H1 (cell line): ENCODE results near the gene METTL9. TPM values are rescaled to one million over a fixed set of nuclear protein-coding genes. Genes with fewer than 3 reads are reported as not detected.

Experiments used
- CTCF ChIA-PET: fragments of 300-600 bp; sonication (Branson Sonifier 250); formaldehyde crosslinking; loops from one replicate; lab custom pipeline; 2021; ENCODE audit not compliant: partially characterized antibody; lab: Charles Lee
- POLR2A ChIA-PET: fragments of 300-600 bp; sonication (Branson Sonifier 250); formaldehyde crosslinking; loops from one replicate; lab custom pipeline; 2021; ENCODE audit warnings: inconsistent platforms; ENCODE audit not compliant: partially characterized antibody; lab: Charles Lee
- DNase-seq, 2 experiments: peaks; one replicate each; pipeline versions ENCODE4 v3.0.0 to v3.0.0-alpha.2; 2010 to 2022; ENCODE audit warnings: low spot score in 2 of 2, low read depth in 1 of 2, mixed read lengths in 1 of 2
- FAIRE-seq: peaks from 2 replicates; lab custom pipeline; 2011; peaks lifted over from hg19 to GRCh38; lab: Jason Lieb, UNC
- H2AFZ ChIP-seq: 2 replicates; pipeline ENCODE4 v1.8.1; 2012; ENCODE audit warnings: low read length, inconsistent platforms
- H2AK5ac ChIP-seq: 2 replicates; pipeline ENCODE4 v1.6.1; 2013; ENCODE audit warnings: low read depth, low read length
- H2BK120ac ChIP-seq: replicated peaks from 2 replicates; pipeline ENCODE3; 2013; ENCODE audit warnings: low read depth, low read length, inconsistent platforms
- H2BK12ac ChIP-seq: 2 replicates; pipeline ENCODE4 v1.6.1; 2013; ENCODE audit warnings: low read depth, low read length
- H2BK15ac ChIP-seq: 2 replicates; pipeline ENCODE4 v1.6.1; 2013; ENCODE audit warnings: low read length
- H2BK20ac ChIP-seq: 2 replicates; pipeline ENCODE4 v1.6.1; 2013; ENCODE audit warnings: low read length
- H2BK5ac ChIP-seq: 2 replicates; pipeline ENCODE4 v1.6.1; 2013; ENCODE audit warnings: low read depth, low read length
- H3K14ac ChIP-seq: 2 replicates; pipeline ENCODE4 v1.6.1; 2013; ENCODE audit warnings: inconsistent platforms; ENCODE audit not compliant: insufficient read length
- H3K18ac ChIP-seq: 2 replicates; pipeline ENCODE4 v1.6.1; 2013; ENCODE audit warnings: low read length; ENCODE audit errors: extremely low read depth
- H3K23ac ChIP-seq: 2 replicates; pipeline ENCODE4 v1.6.1; 2013; ENCODE audit warnings: inconsistent platforms; ENCODE audit not compliant: insufficient read length
- H3K23me2 ChIP-seq: 2 replicates; pipeline ENCODE4 v1.6.1; 2013; ENCODE audit warnings: low read depth, low read length
- H3K27ac ChIP-seq: 2 replicates; pipeline ENCODE4 v1.6.1; 2011; ENCODE audit warnings: low read depth, low read length, inconsistent platforms
- H3K27me3 ChIP-seq, 4 experiments: replicated peaks in 1 of 4; 1 replicate in 1 of 4; 2 replicates in 3 of 4; pipeline versions ENCODE4 v1.6.1 to v1.8.1; 2011 to 2013; ENCODE audit warnings: low read length in 3 of 4, mild to moderate bottlenecking in 3 of 4, inconsistent platforms in 2 of 4, mixed read lengths in 2 of 4, moderate library complexity in 1 of 4; ENCODE audit not compliant: control insufficient read depth in 3 of 4, insufficient read depth in 3 of 4; ENCODE audit errors: extremely low read depth in 1 of 4
- H3K36me3 ChIP-seq, 4 experiments: 2 replicates each; pipeline versions ENCODE4 v1.6.1 to v1.8.1; 2011 to 2013; ENCODE audit warnings: mild to moderate bottlenecking in 4 of 4, low read length in 3 of 4, moderate library complexity in 2 of 4, control low read depth in 1 of 4, inconsistent platforms in 1 of 4; ENCODE audit not compliant: insufficient read depth in 4 of 4, control insufficient read depth in 2 of 4
- H3K4ac ChIP-seq: replicated peaks from 2 replicates; pipeline ENCODE3; 2013; ENCODE audit warnings: low read length, low read depth, mixed read lengths, inconsistent platforms; ENCODE audit not compliant: insufficient read length
- H3K4me1 ChIP-seq, 4 experiments: replicated peaks in 1 of 4; 1 replicate in 1 of 4; 2 replicates in 3 of 4; pipeline versions ENCODE4 v1.6.1 to v1.8.1; 2011 to 2013; ENCODE audit warnings: low read length in 3 of 4, inconsistent platforms in 2 of 4, mixed read lengths in 1 of 4; ENCODE audit not compliant: insufficient read depth in 4 of 4, control insufficient read depth in 3 of 4
- H3K4me2 ChIP-seq, 2 experiments: 2 replicates each; pipeline versions ENCODE4 v1.6.1 to v1.8.1; 2011 to 2013; ENCODE audit warnings: low read depth in 2 of 2, low read length in 2 of 2, control low read depth in 1 of 2, inconsistent platforms in 1 of 2, mild to moderate bottlenecking in 1 of 2; ENCODE audit not compliant: insufficient read depth in 1 of 2
- H3K4me3 ChIP-seq, 4 experiments: fragments of 200-600, 300-600 bp in 1 of 4; sonication (generic), shearing (Covaris generic), sonication (Bioruptor Twin) in 1 of 4; 2 replicates each; pipeline versions ENCODE4 v1.5.1 to v1.8.1; 2011 to 2016; ENCODE audit warnings: low read length in 4 of 4, low read depth in 3 of 4, control low read depth in 2 of 4, inconsistent platforms in 2 of 4, mild to moderate bottlenecking in 2 of 4, mixed read lengths in 1 of 4, moderate library complexity in 1 of 4; ENCODE audit not compliant: insufficient read depth in 2 of 4; ENCODE audit errors: extremely low read depth in 1 of 4
- H3K56ac ChIP-seq: replicated peaks from 2 replicates; pipeline ENCODE3; 2013; ENCODE audit warnings: low read depth, mild to moderate bottlenecking, mixed read lengths, low read length, inconsistent platforms; ENCODE audit not compliant: insufficient read length
- H3K79me1 ChIP-seq: 2 replicates; pipeline ENCODE4 v1.6.1; 2013; ENCODE audit warnings: low read depth, low read length, control low read depth
- H3K79me2 ChIP-seq, 2 experiments: 2 replicates each; pipeline versions ENCODE4 v1.6.1 to v1.8.1; 2012 to 2013; ENCODE audit warnings: low read length in 2 of 2, mild to moderate bottlenecking in 2 of 2, inconsistent platforms in 1 of 2; ENCODE audit not compliant: insufficient read depth in 2 of 2, control insufficient read depth in 1 of 2
- H3K9ac ChIP-seq, 4 experiments: replicated peaks in 1 of 4; 1 replicate in 1 of 4; 2 replicates in 3 of 4; pipeline versions ENCODE4 v1.6.1 to v1.8.1; 2011 to 2013; ENCODE audit warnings: low read depth in 3 of 4, low read length in 3 of 4, control low read depth in 2 of 4, mild to moderate bottlenecking in 2 of 4, moderate library complexity in 2 of 4, inconsistent platforms in 1 of 4; ENCODE audit errors: extremely low read depth in 1 of 4
- H3K9me3 ChIP-seq, 2 experiments: 2 replicates each; pipeline versions ENCODE4 v1.6.1 to v1.8.1; 2012 to 2013; ENCODE audit warnings: mild to moderate bottlenecking in 2 of 2, moderate library complexity in 2 of 2, control low read depth in 1 of 2, inconsistent platforms in 1 of 2, low read depth in 1 of 2, low read length in 1 of 2, mixed read lengths in 1 of 2; ENCODE audit not compliant: insufficient read depth in 2 of 2
- H4K20me1 ChIP-seq, 2 experiments: replicated peaks in 1 of 2; 2 replicates each; pipeline versions ENCODE3 to v1.8.1; 2011 to 2013; ENCODE audit warnings: inconsistent platforms in 2 of 2, low read length in 2 of 2, mild to moderate bottlenecking in 1 of 2; ENCODE audit not compliant: insufficient read depth in 2 of 2, control insufficient read depth in 1 of 2
- H4K5ac ChIP-seq: 2 replicates; pipeline ENCODE4 v1.6.1; 2013; ENCODE audit warnings: low read length, low read depth, mixed read lengths, inconsistent platforms; ENCODE audit not compliant: insufficient read length
- H4K8ac ChIP-seq: 2 replicates; pipeline ENCODE4 v1.8.0; 2013; ENCODE audit warnings: mild to moderate bottlenecking, moderate library complexity, low read length, inconsistent platforms; ENCODE audit not compliant: insufficient read depth; ENCODE audit errors: extremely low read depth
- H4K91ac ChIP-seq: replicated peaks from 2 replicates; pipeline ENCODE3; 2013; ENCODE audit warnings: low read length, mixed read lengths, inconsistent platforms; ENCODE audit not compliant: insufficient read length
- PHF8 ChIP-seq: fragments of 200-600 bp; sonication (generic); conservative IDR thresholded peaks from 2 replicates; pipeline ENCODE4 v1.7.1; 2012; ENCODE audit warnings: low read depth, mild to moderate bottlenecking, inconsistent platforms, low read length, moderate library complexity
- WGBS, 2 experiments: shearing (Covaris generic) in 1 of 2; methylation state at CpG; one replicate each; pipeline versions ENCODE4 v1.1.6 to v1.1.7; 2013 to 2015; ENCODE audit warnings: low lambda C conversion rate in 2 of 2, mixed read lengths in 2 of 2, inconsistent platforms in 1 of 2, low coverage in 1 of 2, missing lambda C conversion rate in 1 of 2; ENCODE audit not compliant: insufficient replicate concordance in 2 of 2, insufficient coverage in 1 of 2, insufficient read length in 1 of 2; ENCODE audit errors: extremely low coverage in 1 of 2, missing lambda C conversion rate in 1 of 2; 5-methylcytosine and 5-hydroxymethylcytosine counted together
- polyA plus RNA-seq, 7 experiments: library from polyadenylated mRNA; depleted of rRNA in 3 of 7; stranded (reverse) in 5 of 7; unstranded in 2 of 7; fragments of >200 nt in 5 of 7; fragments of 200-250 nt in 2 of 7; gene quantifications; 1 replicate in 5 of 7; 2 replicates in 1 of 7; 4 replicates in 1 of 7; pipeline versions ENCODE4 v1.2.1 to v1.2.3, GENCODE V29; 2011 to 2013; ENCODE audit warnings: missing spikeins in 2 of 7, mixed read lengths in 2 of 7
- total RNA-seq: library from RNA; stranded (reverse); fragmentation: NEBNext Ultra II Directional; extraction: Animal tissue kit (Norgen Biotek cat#: 25700); gene quantifications from 2 replicates; pipeline ENCODE4 v1.2.1, GENCODE V29; 2021

The METTL9 gene
- total and polyA plus RNA-seq, 2 of the 8 experiments (the other 6 are each of a cell fraction or from before 2014, with no cell fraction given), result 45.4 to 112 TPM

- Histone ChIP-seq H3K9me3 (no peaks in the 10 kb centered on the region), H3K14ac (no peak overlapping the region), H4K91ac (no peak overlapping the region), H2BK120ac (no peak overlapping the region), H3K36me3 (no peaks in the 10 kb centered on the region), H3K4me3 (no peak overlapping the region), H3K23ac (no peak overlapping the region), H3K27ac (no peak overlapping the region), H3K9ac (peak overlapping the region in 1 of 4 experiments; percentile 27; a peak in 1 of 7 replicates), H2AK5ac (no peak overlapping the region), H3K18ac (no peak overlapping the region), H3K4me1 (no peaks in the 10 kb centered on the region), H3K79me1 (peaks cover 2% of the 10 kb centered on the region; the same call in 1 of the 2 replicates), H2AFZ (no peak overlapping the region), H4K5ac (no peak overlapping the region), H4K8ac (peak overlapping the region; percentile 51; the same call in 1 of the 2 replicates), H2BK20ac (no peak overlapping the region), H2BK5ac (no peak overlapping the region), H2BK15ac (no peak overlapping the region), H3K4me2 (no peak overlapping the region), H3K79me2 (peaks cover 0 to 8% of the 10 kb centered on the region in 2 experiments; a peak in 1 of 4 replicates), H3K4ac (no peak overlapping the region), H2BK12ac (no peak overlapping the region)
- DNase-seq (no peak), FAIRE-seq (no peak)
- WGBS, 2 experiments, result 94% methylated on average over 9 of the region's 9 CpGs; no CpG with 5 or more reads in 1 of the 2 experiments
- TF ChIP-seq PHF8, result no peak
- TF ChIP-seq, all 59 proteins: peak for 0
- POLR2A ChIA-PET, result no interaction called here
- Histone ChIP-seq H4K20me1 (peaks cover 0 to 3% of the 10 kb centered on the region in 2 experiments), H3K27me3 (no peaks in the 10 kb centered on the region), H3K56ac (no peak overlapping the region), H3K23me2 (no peaks in the 10 kb centered on the region)
- CTCF ChIA-PET, result interaction anchor here (1.0 to 3.8 kb wide), 4 partner anchors 9 to 61 kb away, joined by 3 to 25 read pairs (median 4); no protein-coding TSS in a partner anchor
These were observed 48.3 kb downstream of the METTL9 start for GRCh38 chr16:21647562-21648164.
